KBM-7 (cell line): ENCODE measurements around the gene GIMD1.

Experiments used
- DNase-seq: peaks from one replicate; pipeline ENCODE4 v3.0.0-alpha.2; 2015
- in situ Hi-C: fragments of 300-500 bp; cut with MboI; formaldehyde crosslinking; loops from 2 replicates; pipeline ENCODE4 v1.14.3; 2020; ENCODE audit warnings: low sequenced_read_pairs, low pct_unique_long_range_greater_than_20kb, mixed read lengths

The GIMD1 gene

GRCh38 chr4:106318511-106318910, 50.1 kb downstream of the GIMD1 start:
- no peak for DNase-seq
- in situ Hi-C loops: no loop called here

- DNase-seq: no peak
- in situ Hi-C loops: no loop called here
These were observed 50.8 kb downstream of the GIMD1 start for GRCh38 chr4:106317815-106318214.

GRCh38 chr4:106316773-106317409, 51.7 kb downstream of the GIMD1 start:
- in situ Hi-C loops: no loop called here
- no peak for DNase-seq

GRCh38 chr4:106315968-106316772, 52.4 kb downstream of the GIMD1 start, which contains the start of the genes AIMP1 and TBCK:
AIMP1 (plus strand) TSS chr4:106316550; CDS start chr4:106325010, 8,460 bp downstream.
TBCK (minus strand) TSS chr4:106316209; CDS start chr4:106308960, 7,249 bp downstream.
- peak; percentile 94 for DNase-seq
- in situ Hi-C loops: no loop called here

- in situ Hi-C loops: no loop called here
- DNase-seq: peak; percentile 63
These were observed 53.1 kb downstream of the GIMD1 start for GRCh38 chr4:106315476-106315967.

GRCh38 chr4:106314960-106315359, 53.6 kb downstream of the GIMD1 start:
- in situ Hi-C loops: no loop called here

GRCh38 chr4:106312997-106313522, 55.5 kb downstream of the GIMD1 start:
- no peak for DNase-seq
- in situ Hi-C loops: no loop called here

More at GRCh38 chr4:106314960-106315359, 53.6 kb downstream of the GIMD1 start:
- DNase-seq: peak; percentile 11

- in situ Hi-C loops: no loop called here
- DNase-seq: no peak
These were observed 56.2 kb downstream of the GIMD1 start for GRCh38 chr4:106312377-106312776.
